Hematopoietic multipotent progenitor cell (in vitro differentiated cells): ENCODE data around the gene LRIT2. TPM values are rescaled to one million over a fixed set of nuclear protein-coding genes. Genes with fewer than 3 reads are reported as not detected.

Experiments
- DNase-seq, 3 donors: peaks; one replicate each; pipeline ENCODE4 v3.0.0-alpha.2; 2011 to 2015; ENCODE audit warnings: low read depth in 2 of 3, low spot score in 2 of 3
- total RNA-seq: library from RNA; depleted of rRNA; stranded (reverse); fragments of >200 nt; gene quantifications from one replicate; pipeline ENCODE4 v1.2.3, GENCODE V29; 2012

The LRIT2 gene
- total RNA-seq = not detected

- DNase-seq = no peak
These were observed at the start of gene LRIT2 for GRCh38 chr10:84225427-84226173. Gene LRIT2, minus strand, starts transcription at chr10:84225544. Its CDS starts 24 bp downstream, at chr10:84225520.

- no peak for DNase-seq
These were observed 45.4 kb upstream of the LRIT2 start for GRCh38 chr10:84270708-84271107.

GRCh38 chr10:84269773-84270172 is 44.4 kb upstream of the LRIT2 start:
- DNase-seq = no peak

GRCh38 chr10:84269162-84269561 is 43.8 kb upstream of the LRIT2 start:
- no peak for DNase-seq

GRCh38 chr10:84267503-84268126 is 42.3 kb upstream of the LRIT2 start:
- DNase-seq = peak; percentile 23 to 66 (median 54)

GRCh38 chr10:84265418-84265817 is 40.1 kb upstream of the LRIT2 start:
- no peak for DNase-seq

GRCh38 chr10:84264611-84265141 is 39.3 kb upstream of the LRIT2 start:
- peak; percentile 45 to 68 (median 49) for DNase-seq

- no peak for DNase-seq
These were observed 38.4 kb upstream of the LRIT2 start for GRCh38 chr10:84263716-84264115.

- no peak for DNase-seq
These were observed 37.0 kb upstream of the LRIT2 start for GRCh38 chr10:84262190-84262956.

- no peak for DNase-seq
These were observed 36.0 kb upstream of the LRIT2 start for GRCh38 chr10:84261236-84261915.

GRCh38 chr10:84258034-84258695 is 32.8 kb upstream of the LRIT2 start:
- DNase-seq = peak in 1 of 3 donors; percentile 9

GRCh38 chr10:84257343-84258020 is 32.1 kb upstream of the LRIT2 start:
- no peak for DNase-seq

- DNase-seq = peak; percentile 5 to 55 (median 39)
These were observed 31.4 kb upstream of the LRIT2 start for GRCh38 chr10:84256510-84257342.

GRCh38 chr10:84254552-84255478 is 29.5 kb upstream of the LRIT2 start:
- peak in 1 of 3 donors; percentile 21 for DNase-seq

GRCh38 chr10:84248794-84249193 is 23.4 kb upstream of the LRIT2 start:
- no peak for DNase-seq

GRCh38 chr10:84247496-84247895 is 22.2 kb upstream of the LRIT2 start:
- no peak for DNase-seq

GRCh38 chr10:84244651-84245270 is 19.4 kb upstream of the LRIT2 start, which contains the start of gene RGR:
Gene RGR, plus strand, starts transcription at chr10:84245053. Its CDS starts 38 bp downstream, at chr10:84245091.
- DNase-seq = no peak
